Smooth muscle cell (in vitro differentiated cells): ENCODE results near the gene ZNF891. TPM values are rescaled to one million over a fixed set of nuclear protein-coding genes. Genes with fewer than 3 reads are reported as not detected.

ENCODE experiments used
- DNase-seq: peaks from one replicate; lab custom pipeline; 2025; ENCODE audit not compliant: unreplicated experiment; lab: John Stamatoyannopoulos, UW
- H2AFZ ChIP-seq: fragments of 200-600 bp; sonication (generic); 2 replicates; pipeline ENCODE4 v1.6.0; 2016; ENCODE audit warnings: antibody characterized with exemption, low read depth, mild to moderate bottlenecking
- H3F3A ChIP-seq: fragments of 200-600 bp; sonication (generic); 2 replicates; pipeline ENCODE4 v1.6.0; 2017; ENCODE audit warnings: antibody characterized with exemption, low read depth
- H3K27ac ChIP-seq: fragments of 200-600 bp; sonication (generic); 2 replicates; pipeline ENCODE4 v1.5.1; 2016; ENCODE audit warnings: low read depth, mild to moderate bottlenecking
- H3K27me3 ChIP-seq: fragments of 200-600 bp; sonication (generic); 2 replicates; pipeline ENCODE4 v1.6.1; 2016; ENCODE audit warnings: low read depth, mild to moderate bottlenecking
- H3K36me3 ChIP-seq: fragments of 200-600 bp; sonication (generic); 2 replicates; pipeline ENCODE4 v1.5.1; 2016; ENCODE audit warnings: low read depth
- H3K4me1 ChIP-seq: fragments of 200-600 bp; sonication (generic); 2 replicates; pipeline ENCODE4 v1.5.1; 2016; ENCODE audit warnings: low read depth
- H3K4me2 ChIP-seq: fragments of 200-600 bp; sonication (generic); 2 replicates; pipeline ENCODE4 v1.6.0; 2016; ENCODE audit warnings: mild to moderate bottlenecking
- H3K4me3 ChIP-seq: fragments of 200-600 bp; sonication (generic); 2 replicates; pipeline ENCODE4 v1.5.1; 2016; ENCODE audit warnings: mild to moderate bottlenecking
- H3K79me2 ChIP-seq: fragments of 200-600 bp; sonication (generic); 2 replicates; pipeline ENCODE4 v1.6.0; 2016; ENCODE audit warnings: low read depth, mild to moderate bottlenecking
- H3K9ac ChIP-seq: fragments of 200-600 bp; sonication (generic); 2 replicates; pipeline ENCODE4 v1.6.0; 2016; ENCODE audit warnings: low read depth
- H3K9me3 ChIP-seq: fragments of 200-600 bp; sonication (generic); replicated peaks from 2 replicates; pipeline ENCODE4 v1.5.1; 2016; ENCODE audit warnings: low read depth
- H4K20me1 ChIP-seq: fragments of 200-600 bp; sonication (generic); 2 replicates; pipeline ENCODE4 v1.6.0; 2016; ENCODE audit warnings: low read depth
- WGBS: methylation state at CpG from one replicate; pipeline ENCODE4 v1.1.7; 2016; ENCODE audit warnings: low lambda C conversion rate; 5-methylcytosine and 5-hydroxymethylcytosine counted together
- polyA plus RNA-seq: library from polyadenylated mRNA; unstranded; fragments of >200 nt; fragmentation: Nextera tagmentation; extraction: Ambion mirVana; gene quantifications from 2 replicates; pipeline ENCODE4 v1.2.1, GENCODE V29; 2016
- total RNA-seq: library from RNA; depleted of rRNA; stranded (reverse); fragments of >200 nt; gene quantifications from 2 replicates; pipeline ENCODE4 v1.2.3, GENCODE V29; 2014
- TF ChIP-seq, protein P1 (sequence below): fragments of 200-600 bp; sonication (generic); IDR thresholded peaks from 2 replicates; pipeline ENCODE4 v1.5.1; 2017; ENCODE audit warnings: borderline replicate concordance, mild to moderate bottlenecking, antibody characterized with exemption; ENCODE audit not compliant: insufficient read depth, poor library complexity, severe bottlenecking

Gene ZNF891
- total and polyA plus RNA-seq, 2 experiments from 2014 or later = 0.25 to 0.90 TPM

DNA sequence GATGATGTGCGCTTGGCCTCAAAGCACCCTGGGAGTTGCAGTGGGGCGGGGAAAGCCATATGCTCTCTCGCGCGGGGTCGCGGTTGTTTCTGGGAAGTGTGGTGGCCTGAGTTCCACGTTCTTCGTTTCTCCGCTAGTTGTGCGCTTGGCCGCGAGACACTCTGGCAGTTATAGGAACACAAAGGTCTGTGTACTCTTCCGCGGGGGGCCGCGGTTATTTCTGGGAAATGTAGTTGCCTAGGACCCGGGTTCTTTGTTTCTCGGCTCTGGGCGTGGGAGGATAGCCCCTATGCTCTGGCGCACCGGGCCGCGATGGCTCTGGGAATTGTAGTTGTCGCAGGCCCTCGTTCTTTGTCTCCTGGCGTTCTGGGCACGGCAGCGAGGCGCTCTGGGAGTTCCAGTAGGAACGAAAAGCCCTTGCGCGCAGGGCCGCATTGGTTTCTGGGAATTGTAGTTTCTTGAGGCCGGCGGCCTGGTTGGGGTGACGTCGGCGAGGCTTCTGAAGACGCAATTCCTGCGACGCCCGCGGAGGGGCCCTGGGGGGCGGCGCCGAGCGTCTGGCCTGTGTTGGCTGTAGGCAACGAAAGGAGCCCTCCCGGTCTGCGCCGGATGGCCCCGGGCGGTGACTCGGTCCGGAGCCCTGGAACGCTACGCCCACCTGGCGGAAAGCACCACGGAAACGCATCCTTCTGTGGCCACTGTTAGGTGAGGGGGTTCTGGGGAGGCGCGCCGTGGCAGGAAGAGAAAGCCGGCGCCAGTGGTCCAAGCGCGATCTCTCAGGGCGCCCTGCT lies 49.5 kb downstream of the ZNF891 start, which contains the start of gene ZNF140:
ZNF140 (plus strand) TSS at position 556 of the 791 bp plus-strand sequence. CDS start 398 bp downstream, outside the sequence.
- Histone ChIP-seq H3K4me1 (peaks cover 4% of the 10 kb centered on the region), H3K79me2 (peaks cover 31% of the 10 kb centered on the region), H3K27me3 (no peaks in the 10 kb centered on the region), H3K9me3 (peaks cover 49% of the 10 kb centered on the region), H3K9ac (peak within 1 kb of the TSS; percentile 94), H3K4me3 (peak within 1 kb of the TSS; percentile 86), H3F3A (no peaks in the 10 kb centered on the region), H3K36me3 (peaks cover 40% of the 10 kb centered on the region), H2AFZ (peak within 1 kb of the TSS; percentile 99), H4K20me1 (no peaks in the 10 kb centered on the region), H3K27ac (peak within 1 kb of the TSS; percentile 97), H3K4me2 (peak within 1 kb of the TSS; percentile 91)
- TF ChIP-seq, protein P1, sequence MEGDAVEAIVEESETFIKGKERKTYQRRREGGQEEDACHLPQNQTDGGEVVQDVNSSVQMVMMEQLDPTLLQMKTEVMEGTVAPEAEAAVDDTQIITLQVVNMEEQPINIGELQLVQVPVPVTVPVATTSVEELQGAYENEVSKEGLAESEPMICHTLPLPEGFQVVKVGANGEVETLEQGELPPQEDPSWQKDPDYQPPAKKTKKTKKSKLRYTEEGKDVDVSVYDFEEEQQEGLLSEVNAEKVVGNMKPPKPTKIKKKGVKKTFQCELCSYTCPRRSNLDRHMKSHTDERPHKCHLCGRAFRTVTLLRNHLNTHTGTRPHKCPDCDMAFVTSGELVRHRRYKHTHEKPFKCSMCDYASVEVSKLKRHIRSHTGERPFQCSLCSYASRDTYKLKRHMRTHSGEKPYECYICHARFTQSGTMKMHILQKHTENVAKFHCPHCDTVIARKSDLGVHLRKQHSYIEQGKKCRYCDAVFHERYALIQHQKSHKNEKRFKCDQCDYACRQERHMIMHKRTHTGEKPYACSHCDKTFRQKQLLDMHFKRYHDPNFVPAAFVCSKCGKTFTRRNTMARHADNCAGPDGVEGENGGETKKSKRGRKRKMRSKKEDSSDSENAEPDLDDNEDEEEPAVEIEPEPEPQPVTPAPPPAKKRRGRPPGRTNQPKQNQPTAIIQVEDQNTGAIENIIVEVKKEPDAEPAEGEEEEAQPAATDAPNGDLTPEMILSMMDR = peak; percentile 3
- DNase-seq = peak; percentile 97
- whole genome bisulfite sequencing = under 1% methylated on average over 69 of the region's 69 CpGs

DNA sequence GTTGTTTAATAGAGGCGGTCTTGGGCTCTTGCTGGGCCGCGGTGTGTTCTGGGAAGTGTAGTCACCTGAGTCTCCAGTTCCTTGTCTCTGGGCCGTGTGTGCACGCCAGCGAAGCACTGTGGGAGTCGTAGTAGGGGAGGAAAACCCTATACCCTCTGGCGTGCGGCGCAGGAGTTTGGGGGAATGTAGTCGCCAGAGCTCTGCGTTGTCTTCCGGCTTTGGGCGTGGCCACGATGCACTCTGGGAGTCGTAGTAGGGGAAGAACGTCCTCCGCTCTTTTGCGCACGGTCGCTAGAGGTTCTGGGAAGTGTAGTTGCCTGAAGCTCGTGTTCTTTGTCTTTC lies 50.1 kb downstream of the ZNF891 start:
- Histone ChIP-seq H3K36me3 (peaks cover 34% of the 10 kb centered on the region), H2AFZ (peak overlapping the region; percentile 99), H3K4me3 (peak overlapping the region; percentile 86), H3K9ac (peak overlapping the region; percentile 94), H4K20me1 (no peaks in the 10 kb centered on the region), H3K27me3 (no peaks in the 10 kb centered on the region), H3K4me2 (peak overlapping the region; percentile 91), H3F3A (no peaks in the 10 kb centered on the region), H3K27ac (peak overlapping the region; percentile 97), H3K79me2 (peaks cover 31% of the 10 kb centered on the region), H3K9me3 (peaks cover 44% of the 10 kb centered on the region), H3K4me1 (peaks cover 4% of the 10 kb centered on the region)
- DNase-seq = peak; percentile 97
- TF ChIP-seq, protein P1 = no peak
- WGBS = 1% methylated on average over 22 of the region's 22 CpGs

DNA sequence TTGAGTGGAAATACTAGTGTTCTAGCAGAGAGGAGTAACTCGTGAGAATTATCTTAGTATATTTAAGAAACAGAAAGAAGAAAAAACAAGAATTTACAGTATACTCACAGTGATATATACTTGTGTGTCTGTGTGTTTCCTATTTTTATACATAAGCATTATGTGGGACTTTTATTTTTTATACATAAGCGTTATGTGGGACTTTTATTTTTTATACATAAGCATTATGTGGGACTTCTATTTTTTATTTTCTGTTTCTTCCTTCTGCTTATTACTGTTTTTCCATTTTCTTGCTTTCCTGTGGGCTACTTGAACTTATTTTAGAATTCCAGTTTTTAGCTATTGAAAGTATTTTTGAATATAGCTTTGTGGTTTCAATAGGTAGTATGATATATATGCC lies 56.2 kb downstream of the ZNF891 start:
- no peaks in the 10 kb centered on the region for H3K4me1 ChIP-seq
- no peak overlapping the region for H2AFZ ChIP-seq
- H3F3A ChIP-seq = no peaks in the 10 kb centered on the region
- no peak overlapping the region for H3K4me3 ChIP-seq
- H3K27ac ChIP-seq = no peak overlapping the region
- H3K79me2 ChIP-seq = no peaks in the 10 kb centered on the region
- no peaks in the 10 kb centered on the region for H4K20me1 ChIP-seq
- WGBS = 88% methylated on average over 2 of the region's 2 CpGs
- TF ChIP-seq, protein P1 = no peak
- peaks cover 29% of the 10 kb centered on the region for H3K9me3 ChIP-seq
- H3K9ac ChIP-seq = no peak overlapping the region
- H3K27me3 ChIP-seq = no peaks in the 10 kb centered on the region
- no peaks in the 10 kb centered on the region for H3K36me3 ChIP-seq
- no peak for DNase-seq
- H3K4me2 ChIP-seq = no peak overlapping the region

DNA sequence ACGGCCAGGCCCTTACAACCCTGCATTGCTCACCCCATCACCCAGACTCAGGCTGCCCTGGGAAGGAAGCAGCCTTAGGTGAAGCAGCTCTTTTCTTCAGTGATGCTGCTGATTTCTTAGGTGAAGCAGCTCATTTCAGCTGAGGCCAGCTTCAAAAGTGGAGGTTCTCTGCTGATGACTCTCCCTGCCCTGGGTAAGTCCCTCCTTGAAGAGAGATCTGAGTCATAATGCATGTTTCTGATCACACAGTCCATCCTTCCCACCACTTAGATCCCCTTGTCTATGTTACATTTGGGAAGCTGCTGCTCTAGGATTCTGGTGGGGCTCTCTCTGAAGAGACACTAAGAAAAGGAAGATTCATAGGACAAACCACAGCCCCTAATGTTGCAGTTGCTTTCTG lies 66.5 kb downstream of the ZNF891 start:
- Histone ChIP-seq H2AFZ (no peak overlapping the region), H4K20me1 (no peaks in the 10 kb centered on the region), H3K4me3 (no peak overlapping the region), H3K4me1 (no peaks in the 10 kb centered on the region), H3K27ac (no peak overlapping the region), H3F3A (peaks cover 13% of the 10 kb centered on the region), H3K9ac (no peak overlapping the region), H3K79me2 (no peaks in the 10 kb centered on the region), H3K9me3 (peaks cover 74% of the 10 kb centered on the region), H3K36me3 (peaks cover 33% of the 10 kb centered on the region), H3K27me3 (no peaks in the 10 kb centered on the region), H3K4me2 (no peak overlapping the region)
- no peak for DNase-seq
- TF ChIP-seq, protein P1 = no peak
- WGBS = 100% methylated on average over 1 of the region's 1 CpG
